GM12891 (cell line): ENCODE measurements around the gene SRCIN1.

Experiments
- POLR2A ChIP-seq: IDR thresholded peaks from 2 replicates; pipeline ENCODE4 v1.6.1; 2011; ENCODE audit warnings: low read depth, low read length, control low read depth
- POLR2AphosphoS5 ChIP-seq: IDR thresholded peaks from 2 replicates; pipeline ENCODE4 v1.6.1; 2011; ENCODE audit warnings: low read depth, low read length, control low read depth
- POU2F2 ChIP-seq: IDR thresholded peaks from 2 replicates; pipeline ENCODE4 v1.6.1; 2011; ENCODE audit warnings: low read depth, mild to moderate bottlenecking, control low read depth, low read length, moderate library complexity
- SPI1 ChIP-seq: IDR thresholded peaks from 2 replicates; pipeline ENCODE4 v1.6.1; 2011; ENCODE audit warnings: low read depth, low read length, control low read depth
- TAF1 ChIP-seq: IDR thresholded peaks from 2 replicates; pipeline ENCODE4 v1.6.1; 2011; ENCODE audit warnings: low read depth, low read length, control low read depth

- no peak for TF ChIP-seq POU2F2
- TF ChIP-seq POLR2AphosphoS5: no peak
- no peak for TF ChIP-seq POLR2A
- no peak for TF ChIP-seq TAF1
- TF ChIP-seq SPI1: no peak
These were observed 45.9 kb downstream of the SRCIN1 start for GRCh38 chr17:38559880-38560230.
